ENCODE data around the gene GATA6.

Gene GATA6

DNA sequence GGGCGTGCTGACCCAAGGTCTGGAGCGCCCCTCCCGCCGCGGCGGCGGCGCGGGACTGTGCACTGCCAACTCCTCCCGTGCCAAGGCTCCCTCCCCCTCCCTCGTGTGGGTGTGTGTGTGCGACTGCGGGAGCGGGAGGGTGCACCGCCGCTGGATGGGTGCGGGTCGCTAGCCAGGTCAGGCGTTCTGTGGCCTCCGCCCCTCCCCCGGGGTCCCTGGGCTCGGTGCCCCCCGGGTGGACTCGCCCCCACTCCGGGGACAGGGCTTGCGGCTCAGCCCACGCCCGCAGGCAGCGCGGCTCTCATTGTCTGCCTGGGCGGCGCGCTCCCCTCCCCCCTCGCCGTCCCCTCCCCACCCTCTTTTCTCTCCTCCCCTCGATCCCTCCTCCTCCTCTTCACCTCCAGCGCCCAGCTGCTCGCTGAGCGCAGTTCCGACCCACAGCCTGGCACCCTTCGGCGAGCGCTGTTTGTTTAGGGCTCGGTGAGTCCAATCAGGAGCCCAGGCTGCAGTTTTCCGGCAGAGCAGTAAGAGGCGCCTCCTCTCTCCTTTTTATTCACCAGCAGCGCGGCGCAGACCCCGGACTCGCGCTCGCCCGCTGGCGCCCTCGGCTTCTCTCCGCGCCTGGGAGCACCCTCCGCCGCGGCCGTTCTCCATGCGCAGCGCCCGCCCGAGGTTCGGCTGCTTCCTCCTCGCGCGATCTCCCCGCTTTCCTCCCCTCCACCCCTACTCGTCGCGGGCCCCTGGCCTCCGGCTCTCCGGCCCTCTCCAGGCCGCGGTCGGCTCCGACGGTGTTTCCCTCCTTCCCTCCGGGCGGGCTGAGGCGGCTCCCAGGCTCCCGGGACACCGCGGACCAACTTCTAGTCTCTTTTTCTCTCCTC lies at the start of gene GATA6:
TSS of gene GATA6 (plus strand) at position 579 of the 878 bp plus-strand sequence. CDS start 1,556 bp downstream, outside the sequence.
- DNase-seq, result no peak

DNA sequence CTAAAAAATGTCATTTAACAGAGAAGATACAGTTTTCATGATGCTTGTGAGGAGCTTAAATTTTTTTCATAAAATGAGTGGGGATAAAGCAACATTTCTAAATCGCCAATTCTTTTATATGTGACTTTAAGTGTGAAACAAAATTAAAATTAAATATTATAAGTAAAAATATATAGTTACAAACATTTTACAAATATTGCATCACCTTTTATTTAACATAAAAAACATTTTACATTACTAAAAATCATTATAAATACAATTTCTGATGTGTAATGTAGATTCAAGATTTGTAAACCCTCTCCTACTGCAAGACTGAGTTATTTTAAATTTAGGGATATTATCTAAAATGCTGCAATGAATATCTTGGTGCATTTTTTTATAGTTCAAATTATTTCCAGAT lies 44.4 kb upstream of the GATA6 start:
- DNase-seq, result no peak

DNA sequence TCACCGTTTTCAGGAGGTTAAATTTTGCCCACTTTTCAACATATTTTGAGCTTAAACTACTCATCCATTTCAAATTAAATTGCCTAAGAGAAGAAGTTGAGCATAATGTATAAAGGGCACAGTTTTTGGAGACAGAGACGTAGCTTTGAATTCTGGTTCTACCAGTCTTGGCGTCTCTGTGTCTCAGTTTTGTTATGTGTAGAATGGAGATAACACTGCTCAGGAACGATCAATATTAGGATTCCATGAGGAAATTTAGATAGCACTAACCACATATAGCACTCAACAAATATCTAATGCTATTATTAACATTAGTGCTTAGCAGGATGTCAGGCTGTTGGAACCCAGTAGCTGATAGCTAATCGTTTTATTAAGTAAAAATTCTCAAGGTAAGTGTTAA lies 40.4 kb upstream of the GATA6 start:
- no peak for DNase-seq

DNA sequence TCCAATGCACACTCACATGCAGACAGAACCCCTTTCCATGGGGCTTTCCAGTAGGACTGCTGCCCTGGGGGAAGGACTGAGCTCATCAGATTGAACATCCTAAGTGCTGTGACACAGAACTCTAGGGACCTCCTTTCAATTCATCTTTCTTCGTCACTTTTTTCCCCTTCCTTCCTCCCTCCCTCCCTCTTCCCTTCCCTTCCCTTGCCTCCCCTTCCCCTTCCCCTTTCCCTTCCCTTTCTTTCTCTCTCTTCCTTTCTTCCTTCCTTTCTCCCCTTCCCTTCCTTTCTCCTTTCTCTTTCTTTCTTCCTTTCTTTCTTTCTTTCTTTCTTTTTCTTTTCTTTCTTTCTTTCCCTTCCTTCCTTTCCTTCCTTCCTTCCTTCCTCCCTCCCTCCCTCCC lies 39.6 kb upstream of the GATA6 start:
- DNase-seq, result no peak

DNA sequence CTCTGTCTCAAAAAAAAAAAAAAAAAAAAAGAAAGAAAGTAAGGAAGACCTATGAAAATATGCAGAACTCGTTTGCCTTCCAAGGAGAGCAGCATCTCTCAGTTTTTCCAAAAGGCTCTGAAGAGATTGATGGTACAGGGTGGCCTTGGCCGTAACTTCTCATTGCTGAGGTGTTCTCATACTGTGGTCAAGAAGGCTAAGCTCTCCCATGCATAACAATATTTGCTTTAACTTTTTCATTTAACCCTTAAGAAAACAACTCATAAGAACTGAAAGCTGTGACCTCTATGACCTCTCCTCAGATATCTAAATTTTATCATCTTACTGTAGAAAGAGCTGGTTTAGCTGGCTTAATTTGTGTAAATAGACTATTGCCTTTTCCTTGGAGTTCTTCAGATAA lies 37.1 kb upstream of the GATA6 start:
- no peak for DNase-seq

DNA sequence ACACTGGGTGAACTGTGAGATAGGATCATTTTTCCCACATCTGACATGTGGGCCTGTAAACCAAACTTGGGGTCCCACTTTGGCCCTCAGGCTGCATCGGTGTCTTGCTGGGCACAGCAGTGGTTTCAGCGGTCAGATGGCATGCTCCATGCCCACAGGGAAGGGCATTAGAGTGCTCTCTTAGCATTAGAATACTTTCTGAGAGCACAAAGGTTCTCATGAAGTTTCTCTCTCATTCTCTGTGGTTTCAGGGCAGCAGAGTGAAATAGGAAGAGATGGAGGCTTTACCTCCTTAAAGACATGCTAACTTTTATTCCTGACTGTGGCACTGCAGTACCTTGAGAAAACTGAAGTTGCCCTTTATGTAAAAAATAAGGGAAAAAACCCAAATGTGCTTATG lies 36.6 kb upstream of the GATA6 start:
- DNase-seq, result no peak

DNA sequence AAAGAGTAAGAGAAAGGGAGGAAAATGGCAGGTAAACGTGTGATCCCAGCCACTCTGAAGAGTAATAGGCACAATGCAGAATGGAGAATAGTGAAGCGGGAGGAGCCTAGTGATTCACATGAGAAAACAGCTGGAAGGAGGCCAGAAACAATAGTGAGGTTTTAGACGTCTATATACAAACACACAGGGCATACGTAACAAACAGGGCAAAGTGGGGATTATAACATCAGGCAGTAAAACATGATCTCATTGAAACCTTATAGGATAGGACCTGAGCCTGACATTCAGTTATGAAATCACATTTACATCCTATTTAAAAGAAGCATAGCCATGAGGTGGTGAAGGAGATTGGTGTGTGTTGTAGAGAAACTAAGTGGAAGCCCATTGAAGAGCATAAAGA lies 33.0 kb upstream of the GATA6 start:
- no peak for DNase-seq

DNA sequence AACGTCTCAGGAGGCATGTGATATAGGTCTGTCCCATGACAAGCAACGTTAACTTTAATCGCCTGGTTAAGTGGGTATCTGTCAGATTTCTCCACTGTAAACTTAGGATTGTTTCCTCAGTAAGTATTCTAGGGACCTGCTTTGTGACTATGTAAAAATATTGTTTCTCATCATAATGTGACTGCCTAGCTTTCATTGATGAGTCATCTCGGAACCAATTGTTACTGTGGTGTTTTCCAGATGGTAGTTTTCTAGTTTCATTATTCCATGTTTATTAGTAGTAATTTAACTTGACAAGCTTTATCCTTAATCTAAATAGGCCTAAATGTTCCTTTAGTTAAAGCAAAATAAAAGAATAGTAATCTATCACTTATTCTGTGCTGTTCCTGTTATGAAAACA lies 28.2 kb upstream of the GATA6 start:
- no peak for DNase-seq

DNA sequence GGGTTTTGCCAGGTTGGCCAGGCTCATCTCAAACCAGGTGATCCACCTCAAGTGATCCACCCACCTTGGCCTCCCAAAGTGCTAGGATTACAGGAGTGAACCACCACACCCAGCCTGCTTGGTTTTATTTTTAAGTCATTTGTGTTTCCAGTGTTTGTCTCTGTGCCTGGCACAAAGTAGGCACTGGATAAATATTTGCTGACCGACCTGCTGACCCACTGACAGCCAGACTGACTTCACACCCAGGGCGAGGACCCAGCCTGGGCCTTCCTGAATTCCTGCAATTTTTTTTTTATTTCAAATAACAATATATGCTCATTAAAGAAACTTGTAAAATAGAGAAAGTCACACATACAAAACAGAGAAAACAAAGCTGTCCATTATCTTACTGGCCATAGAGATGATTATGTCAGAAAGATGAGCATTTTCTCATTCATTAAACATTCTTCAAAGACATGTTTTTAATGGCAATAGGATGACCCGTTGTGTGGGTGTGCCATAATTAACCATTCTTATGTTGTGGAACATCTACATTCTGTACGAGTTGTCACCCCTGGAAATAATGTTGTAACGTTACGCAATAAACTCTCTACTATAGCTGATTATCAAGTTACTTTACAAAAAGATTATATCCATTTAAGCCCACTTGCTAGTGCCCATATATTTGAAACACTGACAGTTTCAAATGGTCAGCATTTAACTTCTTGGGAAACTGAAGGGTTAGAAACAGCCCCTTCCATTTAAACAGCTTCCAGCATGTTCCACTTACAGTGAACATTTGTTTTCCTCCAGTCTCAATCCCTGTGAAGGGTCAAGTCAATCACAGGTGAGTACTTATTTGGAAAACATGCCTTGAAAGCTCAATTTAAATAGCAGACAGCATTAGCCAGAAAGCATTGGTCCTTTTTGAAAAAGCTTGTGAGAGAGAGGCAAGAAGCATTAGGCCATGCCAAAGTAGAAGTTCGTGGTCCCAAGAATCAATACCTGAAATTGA lies 25.7 kb upstream of the GATA6 start:
- DNase-seq, result no peak

DNA sequence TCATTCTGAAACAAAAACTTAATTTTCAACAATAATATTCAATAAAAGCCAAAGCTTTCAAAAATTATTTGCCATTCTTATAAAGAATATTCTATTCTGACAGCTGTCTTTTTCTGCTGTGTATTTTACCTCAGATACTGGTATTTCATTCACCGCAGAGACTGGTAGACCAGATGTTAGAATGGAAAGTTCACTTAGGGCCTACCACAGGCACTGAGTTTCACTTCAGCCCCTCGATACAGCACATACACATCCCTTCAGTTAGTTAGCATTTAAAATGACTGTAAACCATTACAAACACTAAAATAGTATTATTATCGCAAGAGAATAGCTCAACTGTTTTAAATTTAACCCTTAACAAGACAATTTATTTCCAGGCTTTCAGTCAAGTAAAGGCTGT lies 24.2 kb upstream of the GATA6 start:
- no peak for DNase-seq

DNA sequence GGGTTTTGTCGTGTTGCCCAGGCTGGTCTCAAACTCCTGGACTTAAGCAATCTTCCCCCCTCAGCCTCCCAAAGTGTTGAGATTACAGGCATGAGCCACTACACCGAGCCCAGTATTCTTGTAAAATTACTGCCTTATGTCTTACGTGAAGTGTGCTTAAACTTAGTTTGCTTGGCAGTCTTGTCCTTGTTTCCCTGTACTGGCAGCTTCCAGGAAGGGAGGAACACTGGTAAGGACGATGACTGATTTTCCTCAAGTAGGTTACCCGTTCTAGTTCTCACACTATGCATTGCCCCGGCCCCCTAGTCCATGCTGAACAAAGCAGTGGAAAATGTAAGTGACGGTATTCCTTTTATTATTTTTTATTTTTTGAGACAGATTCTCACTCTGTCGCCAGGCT lies 19.7 kb upstream of the GATA6 start:
- no peak for DNase-seq

DNA sequence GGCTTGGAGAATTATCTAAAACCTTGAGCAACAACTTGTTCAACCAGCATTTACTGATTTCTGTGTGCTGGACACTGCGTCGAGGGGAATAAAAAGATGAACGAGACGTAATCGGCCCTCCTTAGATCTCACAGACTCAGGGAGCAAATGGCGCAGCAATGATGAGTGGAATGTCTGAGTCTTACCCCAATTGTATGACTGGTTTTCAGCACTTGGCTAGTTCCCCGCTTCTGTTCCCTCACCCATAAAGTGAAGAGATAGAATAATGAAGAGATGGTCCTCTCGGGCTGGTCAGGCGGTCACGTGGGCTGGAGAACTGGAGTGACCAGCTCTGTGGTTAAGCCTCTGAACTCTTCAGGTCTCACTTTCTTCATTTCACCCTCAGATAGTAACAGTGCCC lies 17.3 kb upstream of the GATA6 start:
- DNase-seq, result no peak

DNA sequence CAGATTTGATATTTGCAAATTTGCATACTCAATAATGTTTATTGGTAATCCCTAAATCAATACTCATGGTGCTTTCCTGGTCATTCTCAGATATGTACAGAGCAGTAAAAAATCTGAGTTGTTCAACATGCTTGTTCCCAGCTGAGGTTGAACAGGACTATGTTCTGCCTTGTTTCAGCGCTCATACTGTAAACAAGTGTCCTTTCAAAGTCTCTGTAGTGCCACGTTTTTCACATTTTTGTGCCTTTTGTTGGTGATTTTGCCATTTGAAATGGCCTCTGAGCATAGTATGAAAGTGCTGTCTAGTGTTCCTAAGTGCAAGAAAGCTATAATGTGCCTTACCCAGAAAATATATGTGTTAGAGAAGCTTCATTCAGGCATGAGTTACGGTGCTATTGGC lies 16.0 kb upstream of the GATA6 start:
- no peak for DNase-seq

DNA sequence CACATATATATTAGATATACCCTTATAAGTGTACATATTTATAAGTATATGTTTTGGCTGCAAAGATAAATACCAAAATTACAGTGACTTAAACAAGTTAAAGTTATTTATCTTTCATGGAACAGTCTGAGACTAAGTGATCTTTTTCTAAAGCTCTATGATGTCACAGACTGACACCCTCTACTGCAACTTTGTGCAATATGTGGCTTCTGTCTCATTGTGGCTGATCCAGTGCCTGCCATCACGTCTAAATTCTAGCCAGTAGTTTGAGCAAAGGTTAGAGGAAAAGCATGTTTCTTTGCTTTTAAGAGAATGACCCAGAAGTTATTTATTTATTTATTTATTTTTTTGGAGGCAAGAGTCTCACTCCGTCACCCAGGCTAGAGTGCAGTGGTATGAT lies 13.8 kb upstream of the GATA6 start:
- DNase-seq, result no peak

DNA sequence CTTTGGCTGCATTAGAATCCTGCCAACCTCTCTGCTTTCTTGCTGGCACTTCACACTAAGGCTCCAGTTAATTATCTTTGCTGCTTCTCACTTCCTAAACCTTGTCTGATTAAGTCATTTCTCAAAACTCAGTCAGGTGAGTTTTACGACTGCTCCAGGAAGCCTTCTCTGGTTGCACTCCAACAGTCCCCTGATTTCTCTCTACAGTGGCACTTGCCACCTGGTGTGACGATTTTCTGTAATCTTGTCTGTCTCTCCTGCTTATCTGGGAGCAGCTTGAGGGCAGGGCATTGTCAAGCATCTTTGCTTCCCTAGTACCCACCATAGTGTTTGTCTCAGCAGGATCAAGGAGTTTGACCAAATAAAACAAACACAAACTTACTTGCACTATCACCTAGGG lies 10.4 kb upstream of the GATA6 start:
- DNase-seq, result no peak

DNA sequence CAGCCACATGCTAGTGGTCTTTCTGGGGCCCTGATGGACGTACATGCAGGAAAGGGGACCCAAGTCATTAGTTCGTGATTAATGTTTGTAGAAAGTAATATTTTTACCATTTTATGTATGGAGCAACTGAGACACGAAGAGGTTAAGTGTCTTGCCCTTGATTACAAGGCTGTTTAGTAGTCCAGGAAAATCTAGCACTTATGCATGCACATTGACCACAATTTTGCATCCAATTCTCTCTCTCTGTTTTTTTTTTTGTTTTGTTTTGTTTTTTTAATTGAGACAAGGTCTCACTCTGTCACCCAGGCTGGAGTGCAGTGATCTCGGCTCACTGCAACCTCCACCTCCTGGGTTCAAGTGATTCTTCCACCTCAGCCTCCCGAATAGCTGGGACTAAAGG lies 8.3 kb upstream of the GATA6 start:
- DNase-seq, result no peak

DNA sequence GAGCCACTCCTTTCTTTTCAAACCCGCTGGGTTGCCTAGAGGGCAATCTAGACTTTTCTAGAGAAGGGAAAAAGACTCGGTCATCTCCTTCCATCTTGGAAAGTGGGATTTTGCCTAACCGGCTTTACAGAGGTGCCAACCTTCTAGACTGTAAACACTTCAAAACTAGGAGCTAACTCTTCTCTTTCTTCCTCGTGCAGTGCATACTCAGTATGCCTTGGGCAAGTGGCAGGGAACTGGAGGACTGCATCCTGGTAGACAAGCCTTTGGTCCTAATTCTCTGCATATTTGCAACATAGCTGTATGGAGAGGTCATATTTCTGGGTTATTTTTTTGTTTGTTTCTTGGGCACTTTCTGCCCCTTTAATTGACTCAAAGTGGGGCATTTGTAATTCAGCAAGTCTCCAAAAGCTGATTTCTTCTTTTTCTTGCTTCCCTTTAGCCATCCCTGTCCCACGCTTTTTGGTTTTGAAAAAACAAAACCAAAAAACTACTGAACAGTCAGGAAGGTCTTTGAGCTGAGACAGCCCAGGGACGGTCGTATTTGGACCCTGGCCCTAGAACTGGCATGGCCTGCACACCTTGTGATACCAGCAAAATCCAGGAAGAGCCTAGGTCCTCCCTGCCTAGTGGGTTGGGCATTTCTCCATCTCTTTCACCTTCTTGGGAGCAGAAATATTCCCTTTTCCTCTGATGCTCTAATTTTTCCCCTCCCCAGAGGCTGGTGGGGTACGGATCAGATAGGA lies 5.8 kb upstream of the GATA6 start:
- no peak for DNase-seq

DNA sequence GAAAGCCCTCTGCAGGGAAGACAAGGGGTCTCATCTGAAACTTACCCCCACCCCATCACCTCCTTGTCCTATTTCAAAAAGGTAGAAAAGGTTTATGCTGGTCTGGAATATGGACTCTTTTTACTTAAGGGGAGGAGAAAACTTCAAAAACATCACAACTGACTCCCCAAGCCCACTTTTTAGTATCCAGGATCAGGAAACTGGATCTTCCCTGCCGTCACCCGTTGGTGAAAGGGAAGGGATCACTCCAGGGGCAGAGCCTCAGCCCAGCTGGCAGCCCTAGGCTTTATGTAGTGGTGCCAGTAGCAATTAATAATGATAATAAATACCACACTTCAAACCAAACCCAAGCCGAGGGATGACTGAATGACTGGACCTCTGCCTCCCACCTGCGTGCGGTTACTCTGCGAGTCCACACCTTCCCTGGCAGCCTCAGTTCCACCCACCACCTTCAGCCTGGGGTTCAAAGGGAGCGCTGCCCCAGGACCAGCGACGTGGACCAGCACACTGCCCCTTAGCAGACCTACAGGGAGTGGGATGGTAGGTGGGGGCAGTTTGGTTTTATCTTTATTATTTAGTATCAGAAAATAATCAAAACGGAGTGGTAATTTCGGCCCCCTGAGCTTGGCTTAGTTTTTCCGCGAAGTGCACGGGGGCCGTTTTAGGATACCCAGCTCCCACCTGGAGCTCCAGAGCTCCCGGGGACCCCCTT lies 4.9 kb upstream of the GATA6 start:
- no peak for DNase-seq

DNA sequence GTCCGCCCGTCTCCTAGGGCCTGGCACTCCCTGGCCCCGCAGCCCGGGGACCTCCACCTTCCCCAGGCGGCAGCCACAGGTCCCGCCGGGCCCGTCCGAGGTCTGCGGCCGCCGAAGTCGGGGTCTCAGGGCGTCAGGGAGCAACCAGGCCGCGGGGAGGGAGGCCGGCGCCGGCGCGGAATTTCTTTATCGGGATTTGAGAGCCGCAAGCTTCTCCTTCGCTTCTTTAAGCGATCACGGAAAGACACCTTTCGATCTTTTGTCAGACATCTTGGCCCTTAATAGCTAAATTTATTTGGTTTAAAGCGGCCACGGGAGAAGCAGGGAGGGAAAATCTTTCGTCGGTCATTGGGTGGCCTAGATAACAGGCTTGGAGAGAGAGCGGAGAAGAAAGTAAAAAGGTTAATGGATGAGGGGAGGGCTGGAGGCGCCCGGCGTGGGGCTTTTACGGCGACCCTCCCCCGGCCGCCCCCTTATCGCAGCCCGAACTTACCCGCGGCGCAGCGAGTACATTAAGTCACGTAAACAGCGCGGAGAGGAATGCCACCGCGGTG lies 4.3 kb upstream of the GATA6 start:
- no peak for DNase-seq

DNA sequence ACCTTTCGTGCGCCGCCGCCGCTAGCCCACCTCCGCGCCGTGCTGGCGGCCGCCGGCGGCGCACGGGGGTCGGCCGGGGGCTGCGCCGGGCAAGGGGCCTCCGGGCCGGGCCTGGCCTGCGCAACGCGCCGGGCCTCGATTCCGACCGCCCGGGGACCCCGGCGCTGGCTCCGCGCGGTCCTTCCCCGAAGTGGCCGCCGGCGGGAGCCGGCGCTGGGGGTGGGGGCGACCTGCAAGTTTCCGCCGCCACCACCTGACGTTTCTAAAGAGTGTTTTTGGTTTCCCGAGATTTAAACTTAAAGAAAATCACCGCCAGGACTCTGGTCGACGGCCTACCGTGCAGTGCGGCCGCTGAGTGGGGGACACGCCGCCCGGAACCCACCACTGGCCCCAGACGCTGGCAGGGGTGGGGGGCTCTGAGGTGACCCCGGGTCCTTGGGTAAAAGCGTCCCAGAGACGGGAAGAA lies 3.8 kb upstream of the GATA6 start:
- no peak for DNase-seq

DNA sequence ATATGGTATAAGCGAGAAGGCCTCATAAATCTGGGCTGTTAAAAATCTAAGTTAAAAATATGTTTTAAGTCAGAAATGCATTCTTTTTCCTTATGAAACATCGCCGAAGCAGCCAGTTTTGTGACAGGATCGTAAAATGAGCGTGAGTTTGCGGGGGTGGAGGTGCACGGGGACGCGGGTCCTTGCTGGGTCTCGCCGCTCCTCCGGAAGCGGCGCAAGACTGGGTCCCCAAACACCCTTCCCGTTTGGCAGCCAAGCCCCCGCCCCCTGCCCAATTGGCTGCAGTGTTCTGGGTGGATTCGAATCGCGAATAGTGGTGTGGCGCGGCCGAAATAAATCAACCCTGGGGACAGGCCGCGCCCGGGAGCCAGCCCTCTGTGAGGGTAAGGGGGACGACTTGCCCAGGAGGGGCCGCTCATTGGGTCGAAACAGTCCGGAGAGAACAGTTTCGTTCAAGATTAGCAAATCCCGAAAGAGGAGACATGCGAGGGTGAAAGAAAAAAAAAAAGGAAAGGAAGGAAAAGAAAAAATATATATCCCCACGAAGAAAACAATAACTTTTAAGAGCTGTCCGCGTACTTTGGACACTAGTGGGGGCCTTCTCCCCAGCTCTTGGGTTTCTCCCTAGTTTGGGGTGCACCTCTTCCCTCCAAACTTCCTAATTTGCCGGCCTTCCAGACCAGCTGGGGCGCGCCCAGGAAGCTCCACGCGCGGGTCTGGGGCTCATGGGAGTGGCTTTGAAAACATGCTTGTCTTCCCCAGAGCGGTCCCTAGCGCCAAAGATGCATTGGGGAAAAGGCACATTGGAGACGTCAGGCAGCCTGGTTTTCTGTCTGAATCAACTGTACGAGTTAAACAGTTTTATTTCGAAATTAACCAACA lies 3.1 kb upstream of the GATA6 start:
- DNase-seq, result no peak
